T-helper 1 cell treated with Interleukin-12 subunit alpha and Interleukin-12 subunit beta and Interleukin-4 antibody, amounts not matched to agents 30 ng/mL and 1 ng/mL, for 36 hours (primary cell): ENCODE results near the gene HOXB6. TPM values are rescaled to one million over a fixed set of nuclear protein-coding genes. Genes with fewer than 3 reads are reported as not detected.

Source experiments
- intact Hi-C: fragments of 100-400 bp; cut with micrococcal nuclease; formaldehyde crosslinking; loops from one replicate; pipeline ENCODE4 v1.15.1; 2024
- total RNA-seq: library from RNA; stranded (reverse); gene quantifications from 2 replicates; pipeline ENCODE4 v1.2.3, GENCODE V29; 2022

The HOXB6 gene
- total RNA-seq, 1 donor from 2014 or later: 0.25 TPM

DNA sequence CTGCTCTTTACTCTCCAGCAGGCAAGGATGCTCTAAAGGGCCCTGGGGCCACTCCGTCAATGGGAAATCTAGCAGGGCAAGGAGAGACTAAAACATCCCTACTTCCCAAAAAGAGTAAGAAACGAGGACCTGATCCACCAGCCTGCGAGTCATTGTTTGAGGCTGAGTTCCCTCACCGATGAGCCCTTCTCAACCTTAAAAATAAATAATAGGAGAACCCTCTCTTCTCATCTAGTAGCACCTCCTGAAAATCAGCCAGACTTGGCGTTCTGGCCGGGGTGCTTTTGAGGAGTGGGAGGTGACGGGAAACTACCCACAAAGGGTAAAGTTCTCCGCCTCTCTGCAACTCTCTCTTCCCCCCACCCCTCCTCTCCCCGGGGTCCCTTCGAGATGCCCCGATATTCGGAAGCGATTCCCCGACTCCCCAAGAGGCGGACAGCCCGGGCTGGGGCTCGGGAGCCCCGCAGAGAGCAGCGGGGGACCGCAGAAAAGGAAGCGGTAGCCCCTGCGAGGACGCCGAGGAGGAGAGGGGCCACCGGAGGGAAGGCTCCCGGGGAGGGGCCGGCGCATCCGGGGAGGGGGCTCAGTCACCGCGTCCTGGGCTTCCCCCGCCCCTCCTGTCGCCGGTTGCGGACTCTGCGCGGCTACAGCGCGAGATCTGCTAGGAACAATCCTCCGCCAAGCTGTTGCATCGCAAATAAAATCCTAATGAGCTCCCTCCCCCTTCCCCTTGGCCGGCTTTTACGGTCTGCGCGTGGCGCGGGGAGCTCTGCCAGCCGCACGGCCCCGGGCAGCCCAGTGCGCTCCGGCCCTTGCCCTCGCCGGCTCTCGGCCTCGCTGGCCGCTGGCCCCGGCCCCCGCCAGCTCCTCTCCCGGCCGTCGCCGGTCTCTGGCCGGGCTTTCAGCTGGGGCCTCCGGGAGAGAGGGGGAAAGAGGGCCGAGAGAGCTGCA lies 20.0 kb upstream of the HOXB6 start:
- intact Hi-C loops: no loop called here

GRCh38 chr17:48624118-48624517 lies 19.3 kb upstream of the HOXB6 start:
- intact Hi-C loops: no loop called here

DNA sequence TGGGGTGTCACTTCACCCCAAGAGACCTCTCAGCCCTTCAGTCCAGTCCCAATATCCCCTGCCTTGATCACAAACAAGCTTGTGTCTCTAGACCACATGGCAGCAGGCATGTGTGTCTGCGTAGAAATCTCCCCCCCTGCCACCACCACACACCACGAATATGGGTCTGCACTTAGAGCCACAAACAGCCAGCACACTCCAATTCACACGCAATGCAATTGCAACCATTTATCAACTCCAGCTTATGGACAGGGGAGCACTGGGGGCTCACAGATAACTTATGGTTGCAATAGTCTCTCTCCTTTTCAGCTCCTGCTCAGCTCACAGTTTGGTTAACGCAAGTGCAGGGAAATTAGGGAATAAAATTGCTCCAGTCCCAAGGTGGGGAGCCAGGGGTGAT lies 18.8 kb upstream of the HOXB6 start:
- intact Hi-C loops: no loop called here

DNA sequence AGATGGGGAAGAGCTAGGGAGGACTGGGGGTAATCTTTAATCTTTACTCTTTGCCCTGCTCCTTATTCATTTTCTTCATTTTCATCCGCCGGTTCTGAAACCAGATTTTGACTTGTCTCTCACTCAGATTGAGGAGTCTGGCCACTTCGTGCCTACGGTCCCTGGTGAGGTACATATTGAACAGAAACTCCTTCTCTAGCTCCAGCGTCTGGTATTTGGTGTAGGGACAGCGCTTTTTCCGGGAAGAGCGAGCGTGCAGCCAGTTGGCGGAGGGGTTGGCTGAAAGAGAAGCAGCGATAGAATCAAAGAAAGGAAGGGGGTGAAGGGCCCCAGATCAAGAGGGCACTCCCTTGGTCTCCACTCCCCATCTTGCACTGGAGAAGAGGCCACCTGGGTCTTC lies 18.1 kb upstream of the HOXB6 start:
- intact Hi-C loops: no loop called here

DNA sequence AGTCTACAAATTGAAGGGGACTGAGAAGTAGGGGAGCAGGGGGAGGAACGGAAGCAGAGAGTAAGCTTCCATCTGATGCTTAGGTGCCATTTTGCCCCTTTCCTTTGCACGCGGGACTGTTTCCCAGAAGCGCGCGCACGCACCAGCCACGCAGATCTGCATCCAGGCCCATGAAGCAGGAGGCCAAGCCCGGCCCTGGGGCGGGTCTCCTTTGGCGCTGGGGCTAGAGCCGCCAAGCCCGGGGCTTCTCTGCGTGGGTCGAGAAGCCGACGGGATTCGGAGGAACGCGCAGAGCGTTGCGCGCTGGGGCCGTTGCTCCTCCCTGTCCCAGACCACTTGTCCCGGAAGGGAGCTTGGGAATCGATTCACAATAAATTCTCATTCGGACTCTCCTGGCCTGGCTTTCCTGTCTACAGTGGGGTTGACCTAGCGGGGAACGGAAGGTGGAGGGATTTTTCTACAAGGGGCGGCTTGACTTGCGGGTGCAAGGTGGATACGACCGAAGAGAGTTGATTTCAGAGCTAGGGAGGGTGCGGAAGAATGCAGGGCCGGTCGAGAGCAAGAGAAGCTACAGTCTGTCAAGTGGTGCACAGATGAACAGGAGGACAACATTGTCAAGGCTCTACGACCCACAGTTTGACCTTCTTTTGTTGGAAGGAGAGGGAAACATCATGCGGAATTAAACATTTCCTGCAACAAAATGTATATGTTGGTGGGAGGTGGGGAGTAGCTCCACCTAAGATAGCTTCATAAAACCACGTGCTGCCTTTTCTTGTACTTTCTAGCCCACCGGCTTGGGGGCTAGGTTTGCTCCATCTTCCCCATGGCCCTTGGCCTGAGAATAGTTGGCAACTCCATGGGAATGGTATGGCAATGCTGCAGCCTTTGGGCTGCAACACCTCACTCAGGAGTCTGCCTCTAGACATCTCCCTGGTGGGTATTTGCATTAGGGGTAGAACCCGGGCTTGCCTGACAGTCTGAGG lies 16.9 kb upstream of the HOXB6 start:
- intact Hi-C loops: no loop called here

DNA sequence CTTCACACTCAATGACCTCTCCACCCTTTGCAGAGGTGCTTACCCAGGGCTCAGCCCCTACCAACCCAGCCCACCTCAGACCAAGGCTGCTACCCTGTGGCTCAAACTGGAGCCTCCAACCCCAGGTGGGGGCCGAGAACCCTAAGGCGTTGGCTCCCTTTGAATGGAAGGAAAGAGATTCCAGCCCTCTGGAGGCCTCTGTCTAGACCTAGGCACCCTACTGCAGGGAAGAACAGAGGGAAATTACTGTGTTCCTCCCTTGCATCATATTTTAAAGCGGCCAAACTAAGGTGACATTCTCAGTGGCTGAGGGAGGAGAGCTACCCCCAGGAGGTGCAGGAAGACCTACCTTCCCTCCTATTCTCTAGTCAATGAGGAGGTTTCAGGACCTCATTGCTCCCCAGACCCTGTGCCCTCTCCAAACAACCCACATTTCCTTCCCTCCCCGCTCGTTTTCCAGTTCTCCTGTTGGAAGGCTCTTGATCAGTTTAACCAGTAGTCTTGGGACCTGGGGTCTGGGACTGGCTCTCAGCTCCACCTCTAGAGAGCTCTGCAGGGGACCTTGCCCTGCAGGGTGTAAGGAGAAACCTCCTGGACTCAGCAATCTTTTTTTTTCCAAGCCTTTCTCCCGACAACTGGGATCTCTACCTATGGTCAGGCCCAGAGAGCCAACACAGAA lies 15.8 kb upstream of the HOXB6 start:
- intact Hi-C loops: no loop called here

DNA sequence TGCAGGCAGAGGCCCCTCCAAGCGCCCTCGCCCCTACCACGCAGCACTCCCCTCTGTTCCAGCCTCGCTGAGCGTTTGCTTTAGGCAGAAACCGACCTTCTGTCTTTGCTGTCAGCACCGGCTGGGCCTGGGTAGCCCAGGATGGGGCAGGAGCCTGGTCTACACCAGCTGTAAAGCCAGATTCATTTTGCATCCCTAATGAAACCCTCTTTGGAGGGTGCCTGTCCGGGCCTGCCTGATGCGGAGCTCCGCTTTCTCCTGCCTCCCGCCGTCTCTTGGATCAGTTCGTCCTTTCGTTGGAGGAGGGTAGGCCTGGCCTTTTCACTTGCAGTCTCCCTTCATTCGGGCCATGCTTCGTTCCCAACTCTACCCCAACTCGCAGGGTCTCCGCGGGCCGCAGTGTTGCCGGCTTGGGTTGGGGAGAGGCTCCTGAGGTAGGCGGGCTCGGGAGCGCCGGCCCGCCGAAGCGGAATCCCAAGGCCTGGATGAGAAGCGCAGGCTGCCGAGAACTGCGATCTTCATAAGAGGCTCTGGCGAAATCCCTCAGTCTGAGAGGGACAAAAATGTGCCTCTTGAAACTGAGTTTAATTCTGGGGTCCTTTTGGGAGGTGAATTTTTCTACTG lies 15.2 kb upstream of the HOXB6 start:
- intact Hi-C loops: loop anchor here (2.0 to 10.0 kb wide), 2 partner anchors 515 to 539 kb away; partner anchors contain the start of genes CBX1 and SNX11

DNA sequence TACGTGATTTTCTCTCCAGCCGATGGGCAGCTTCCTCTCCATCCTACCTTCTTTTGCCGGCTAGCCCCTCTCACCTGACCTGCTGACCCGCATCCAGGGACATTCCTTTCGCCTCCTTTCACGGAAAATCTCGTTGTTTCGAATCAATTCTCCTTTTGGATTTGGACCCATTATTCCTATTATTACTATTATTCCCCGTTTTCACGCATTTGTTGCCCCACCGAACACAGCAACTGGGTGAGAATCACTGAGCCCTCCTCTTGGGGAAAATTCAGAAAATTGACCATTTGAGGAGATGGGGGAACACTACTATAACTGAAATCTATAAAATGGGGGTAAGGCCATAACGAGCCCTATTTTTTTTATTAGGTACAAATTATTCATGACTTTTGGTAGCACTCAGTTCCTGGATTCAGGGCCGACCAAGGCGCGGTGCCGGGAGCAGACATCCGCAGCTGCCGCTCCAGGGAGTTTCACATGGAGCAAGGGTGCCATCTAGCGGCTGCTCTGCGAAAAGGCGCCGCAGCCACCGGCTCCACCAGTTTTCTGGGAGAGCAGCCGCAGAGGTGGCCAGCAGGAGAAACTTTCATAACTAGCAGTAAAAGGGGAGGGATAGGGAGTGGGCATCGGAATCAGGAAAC lies 13.6 kb upstream of the HOXB6 start:
- intact Hi-C loops: loop anchor here (1.0 to 10.0 kb wide), 4 partner anchors 357 to 592 kb away; partner anchors contain the start of genes CBX1 and SNX11

DNA sequence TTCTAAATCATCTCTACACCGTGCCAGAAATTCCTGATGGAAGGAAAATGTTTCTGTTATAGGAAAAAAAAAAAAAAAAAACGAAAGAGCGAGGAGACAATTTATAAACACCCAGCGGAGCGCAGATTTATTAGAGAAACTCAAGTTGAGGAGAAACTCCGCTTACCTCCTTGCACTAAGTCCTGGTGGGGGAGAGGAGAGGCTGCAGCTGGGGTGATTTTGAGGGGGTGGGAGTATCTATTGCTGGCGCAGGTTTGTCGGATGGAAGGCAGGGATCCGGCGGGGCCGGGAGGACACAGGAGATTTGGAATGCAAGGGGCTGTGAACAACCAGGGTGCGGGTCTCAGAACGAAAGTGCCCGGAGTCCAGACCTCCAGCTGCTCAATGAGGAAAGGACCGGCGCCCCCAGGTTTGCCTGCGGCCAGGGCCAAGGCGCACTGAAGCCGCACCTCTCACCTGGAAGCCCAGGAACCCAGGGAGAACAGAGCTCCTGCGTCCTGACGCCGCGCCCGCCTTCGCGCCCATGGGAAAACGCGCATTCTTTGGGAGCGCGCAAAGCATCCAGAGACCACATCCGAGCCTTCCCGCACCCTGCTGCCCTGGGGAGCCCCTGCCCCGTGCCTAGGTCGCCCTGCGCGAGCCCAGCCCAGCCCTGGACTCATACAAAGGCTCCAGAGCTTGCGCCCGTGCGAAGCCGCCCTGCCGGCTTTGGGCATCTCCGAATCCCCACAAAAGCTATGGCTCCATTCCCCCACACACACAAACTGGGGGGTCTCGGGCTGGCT lies 12.9 kb upstream of the HOXB6 start:
- intact Hi-C loops: loop anchor here (1.0 to 10.0 kb wide), 4 partner anchors 356 to 591 kb away; partner anchors contain the start of genes CBX1 and SNX11

GRCh38 chr17:48616717-48617470 lies 12.1 kb upstream of the HOXB6 start:
- intact Hi-C loops: loop anchor here (10.0 kb wide), 1 partner anchor 512 kb away; the partner anchor contains the start of genes CBX1 and SNX11

GRCh38 chr17:48615963-48616716 lies 11.4 kb upstream of the HOXB6 start:
- intact Hi-C loops: loop anchor here (10.0 kb wide), 1 partner anchor 511 kb away; the partner anchor contains the start of genes CBX1 and SNX11

GRCh38 chr17:48615047-48615962 lies 10.5 kb upstream of the HOXB6 start, which contains the start of gene HOXB8:
TSS of gene HOXB8 (minus strand) at chr17:48615292. CDS start at chr17:48614704, 588 bp downstream.
- intact Hi-C loops: loop anchor here (10.0 kb wide), 1 partner anchor 511 kb away; the partner anchor contains the start of genes CBX1 and SNX11

- intact Hi-C loops: loop anchor here (1.0 to 10.0 kb wide), 4 partner anchors 17 to 509 kb away; partner anchors contain the start of genes CBX1 and SNX11
These were observed 9.3 kb upstream of the HOXB6 start for GRCh38 chr17:48613862-48614694.

- intact Hi-C loops: loop anchor here (1.0 to 10.0 kb wide), 4 partner anchors 16 to 508 kb away; partner anchors contain the start of genes CBX1 and SNX11
These were observed 8.3 kb upstream of the HOXB6 start for GRCh38 chr17:48612854-48613691.
